ENCODE measurements around the gene SLC12A7. TPM values are rescaled to one million over a fixed set of nuclear protein-coding genes. Genes with fewer than 3 reads are reported as not detected.

The SLC12A7 gene
- total RNA-seq, 2 experiments from 2014 or later, result 32.6 to 34.2 TPM

- Mint-ChIP-seq H3K9me3 (no peaks in the 10 kb centered on the region), H3K36me3 (ENCODE audit: low read depth) (no peaks in the 10 kb centered on the region), H3K27me3 (no peaks in the 10 kb centered on the region), H3K27ac (no peak overlapping the region), H3K4me1 (no peaks in the 10 kb centered on the region), H3K4me3 (no peak overlapping the region)
- ChIA-PET POLR2A (interaction anchor here (0.7 kb wide), 1 partner anchor 38 kb away, joined by 3 read pairs; no protein-coding TSS in a partner anchor), CTCF (interaction anchor here (1.3 kb wide), 1 partner anchor 10 kb away, joined by 3 read pairs; no protein-coding TSS in a partner anchor)
- DNase-seq, result no peak
These were observed 95.4 kb downstream of the SLC12A7 start for GRCh38 chr5:1016476-1016875.

GRCh38 chr5:1016036-1016435, 95.8 kb downstream of the SLC12A7 start:
- H3K9me3 Mint-ChIP-seq, result no peaks in the 10 kb centered on the region
- ChIA-PET POLR2A (interaction anchor here (0.7 kb wide), 1 partner anchor 38 kb away, joined by 3 read pairs; no protein-coding TSS in a partner anchor), CTCF (interaction anchor here (1.3 kb wide), 1 partner anchor 10 kb away, joined by 3 read pairs; no protein-coding TSS in a partner anchor)
- peaks cover 1% of the 10 kb centered on the region for H3K4me1 Mint-ChIP-seq
- H3K27ac Mint-ChIP-seq, result no peak overlapping the region
- peaks cover 4% of the 10 kb centered on the region for H3K27me3 Mint-ChIP-seq
- H3K36me3 Mint-ChIP-seq (ENCODE audit: low read depth), result no peaks in the 10 kb centered on the region
- DNase-seq, result no peak
- no peak overlapping the region for H3K4me3 Mint-ChIP-seq

GRCh38 chr5:1015507-1015906, 96.4 kb downstream of the SLC12A7 start:
- no peaks in the 10 kb centered on the region for H3K36me3 Mint-ChIP-seq (ENCODE audit: low read depth)

GRCh38 chr5:1014781-1015221, 97.1 kb downstream of the SLC12A7 start:
- DNase-seq, result no peak
- Mint-ChIP-seq H3K4me1 (peaks cover 3% of the 10 kb centered on the region), H3K9me3 (no peaks in the 10 kb centered on the region), H3K36me3 (ENCODE audit: low read depth) (no peaks in the 10 kb centered on the region), H3K4me3 (no peak overlapping the region), H3K27me3 (peaks cover 16% of the 10 kb centered on the region), H3K27ac (no peak overlapping the region)
- ChIA-PET CTCF (interaction anchor here (1.4 kb wide), 1 partner anchor 81 kb away, joined by 3 read pairs; no protein-coding TSS in a partner anchor), POLR2A (no interaction called here)

More at GRCh38 chr5:1015507-1015906, 96.4 kb downstream of the SLC12A7 start:
- POLR2A ChIA-PET, result no interaction called here
- no peak for DNase-seq
- Mint-ChIP-seq H3K9me3 (no peaks in the 10 kb centered on the region), H3K4me1 (peaks cover 1% of the 10 kb centered on the region), H3K27me3 (peaks cover 9% of the 10 kb centered on the region), H3K4me3 (no peak overlapping the region), H3K27ac (no peak overlapping the region)
- CTCF ChIA-PET, result no interaction called here

GRCh38 chr5:1014346-1014745, 97.5 kb downstream of the SLC12A7 start:
- H3K9me3 Mint-ChIP-seq, result no peaks in the 10 kb centered on the region
- ChIA-PET CTCF (interaction anchor here (1.4 to 1.6 kb wide), 2 partner anchors 80 to 91 kb away, joined by 3 to 4 read pairs; no protein-coding TSS in a partner anchor), POLR2A (no interaction called here)
- peaks cover 5% of the 10 kb centered on the region for H3K4me1 Mint-ChIP-seq
- H3K27ac Mint-ChIP-seq, result no peak overlapping the region
- no peak overlapping the region for H3K4me3 Mint-ChIP-seq
- peaks cover 19% of the 10 kb centered on the region for H3K27me3 Mint-ChIP-seq
- no peaks in the 10 kb centered on the region for H3K36me3 Mint-ChIP-seq (ENCODE audit: low read depth)
- no peak for DNase-seq

GRCh38 chr5:1013948-1014301, 97.9 kb downstream of the SLC12A7 start:
- peaks cover 19% of the 10 kb centered on the region for H3K27me3 Mint-ChIP-seq
- no peak overlapping the region for H3K27ac Mint-ChIP-seq
- H3K4me3 Mint-ChIP-seq, result no peak overlapping the region
- no peaks in the 10 kb centered on the region for H3K9me3 Mint-ChIP-seq
- CTCF ChIA-PET, result interaction anchor here (1.4 to 1.6 kb wide), 2 partner anchors 80 to 90 kb away, joined by 3 to 4 read pairs; no protein-coding TSS in a partner anchor
- no peak for DNase-seq
- H3K36me3 Mint-ChIP-seq (ENCODE audit: low read depth), result no peaks in the 10 kb centered on the region
- POLR2A ChIA-PET, result no interaction called here
- H3K4me1 Mint-ChIP-seq, result peaks cover 5% of the 10 kb centered on the region

GRCh38 chr5:1013238-1013947, 98.5 kb downstream of the SLC12A7 start:
- no peak overlapping the region for H3K27ac Mint-ChIP-seq
- no peaks in the 10 kb centered on the region for H3K9me3 Mint-ChIP-seq
- no peak overlapping the region for H3K4me3 Mint-ChIP-seq
- POLR2A ChIA-PET, result no interaction called here
- no peak for DNase-seq
- H3K4me1 Mint-ChIP-seq, result peaks cover 5% of the 10 kb centered on the region
- H3K36me3 Mint-ChIP-seq (ENCODE audit: low read depth), result no peaks in the 10 kb centered on the region
- CTCF ChIA-PET, result interaction anchor here (1.2 to 1.6 kb wide), 3 partner anchors 79 to 127 kb away, joined by 3 to 4 read pairs (median 3); no protein-coding TSS in a partner anchor
- H3K27me3 Mint-ChIP-seq, result peaks cover 19% of the 10 kb centered on the region

- Mint-ChIP-seq H3K4me1 (peaks cover 8% of the 10 kb centered on the region), H3K27me3 (peaks cover 22% of the 10 kb centered on the region), H3K9me3 (no peaks in the 10 kb centered on the region), H3K27ac (no peak overlapping the region), H3K4me3 (no peak overlapping the region), H3K36me3 (ENCODE audit: low read depth) (no peaks in the 10 kb centered on the region)
- CTCF ChIA-PET, result interaction anchor here (1.2 to 1.6 kb wide), 2 partner anchors 89 to 127 kb away, joined by 3 to 4 read pairs; no protein-coding TSS in a partner anchor
- no peak for DNase-seq
- POLR2A ChIA-PET, result no interaction called here
These were observed 99.0 kb downstream of the SLC12A7 start for GRCh38 chr5:1012900-1013237.

GRCh38 chr5:1012313-1012841, 99.5 kb downstream of the SLC12A7 start:
- Mint-ChIP-seq H3K27me3 (peaks cover 26% of the 10 kb centered on the region), H3K9me3 (no peaks in the 10 kb centered on the region), H3K36me3 (ENCODE audit: low read depth) (no peaks in the 10 kb centered on the region), H3K4me1 (peaks cover 12% of the 10 kb centered on the region), H3K4me3 (no peak overlapping the region), H3K27ac (no peak overlapping the region)
- ChIA-PET POLR2A (no interaction called here), CTCF (interaction anchor here (1.2 kb wide), 1 partner anchor 128 kb away, joined by 3 read pairs; no protein-coding TSS in a partner anchor)
- no peak for DNase-seq

GRCh38 chr5:1011741-1012312, 100.0 kb downstream of the SLC12A7 start:
- no peak overlapping the region for H3K4me3 Mint-ChIP-seq
- no peaks in the 10 kb centered on the region for H3K36me3 Mint-ChIP-seq (ENCODE audit: low read depth)
- CTCF ChIA-PET, result interaction anchor here (1.2 kb wide), 1 partner anchor 28 kb away, joined by 4 read pairs; no protein-coding TSS in a partner anchor
- peaks cover 16% of the 10 kb centered on the region for H3K4me1 Mint-ChIP-seq
- H3K27me3 Mint-ChIP-seq, result peaks cover 30% of the 10 kb centered on the region
- POLR2A ChIA-PET, result no interaction called here
- no peaks in the 10 kb centered on the region for H3K9me3 Mint-ChIP-seq
- no peak for DNase-seq
- H3K27ac Mint-ChIP-seq, result no peak overlapping the region

GRCh38 chr5:1011226-1011631, 100.6 kb downstream of the SLC12A7 start:
- Mint-ChIP-seq H3K4me1 (peaks cover 17% of the 10 kb centered on the region), H3K9me3 (no peaks in the 10 kb centered on the region), H3K36me3 (ENCODE audit: low read depth) (no peaks in the 10 kb centered on the region), H3K4me3 (no peak overlapping the region), H3K27ac (no peak overlapping the region), H3K27me3 (peaks cover 36% of the 10 kb centered on the region)
- POLR2A ChIA-PET, result no interaction called here
- CTCF ChIA-PET, result interaction anchor here (0.7 to 2.0 kb wide), 6 partner anchors 13 to 129 kb away, joined by 3 to 15 read pairs (median 4); no protein-coding TSS in a partner anchor
- peak; percentile 52 for DNase-seq

GRCh38 chr5:1010641-1011046, 101.2 kb downstream of the SLC12A7 start:
- CTCF ChIA-PET, result interaction anchor here (0.7 to 2.0 kb wide), 6 partner anchors 13 to 130 kb away, joined by 3 to 15 read pairs (median 4); no protein-coding TSS in a partner anchor

GRCh38 chr5:1010181-1010510, 101.7 kb downstream of the SLC12A7 start:
- H3K4me3 Mint-ChIP-seq, result no peak overlapping the region
- H3K4me1 Mint-ChIP-seq, result peaks cover 20% of the 10 kb centered on the region
- no peak overlapping the region for H3K27ac Mint-ChIP-seq
- POLR2A ChIA-PET, result no interaction called here
- no peak for DNase-seq
- H3K27me3 Mint-ChIP-seq, result peaks cover 42% of the 10 kb centered on the region
- no peaks in the 10 kb centered on the region for H3K36me3 Mint-ChIP-seq (ENCODE audit: low read depth)
- CTCF ChIA-PET, result interaction anchor here (0.7 to 2.0 kb wide), 5 partner anchors 12 to 130 kb away, joined by 3 to 15 read pairs (median 5); no protein-coding TSS in a partner anchor
- H3K9me3 Mint-ChIP-seq, result no peaks in the 10 kb centered on the region

More at GRCh38 chr5:1010641-1011046, 101.2 kb downstream of the SLC12A7 start:
- Mint-ChIP-seq H3K36me3 (ENCODE audit: low read depth) (no peaks in the 10 kb centered on the region), H3K4me3 (no peak overlapping the region), H3K4me1 (peaks cover 20% of the 10 kb centered on the region), H3K27me3 (peaks cover 41% of the 10 kb centered on the region), H3K9me3 (no peaks in the 10 kb centered on the region), H3K27ac (no peak overlapping the region)
- POLR2A ChIA-PET, result no interaction called here
- no peak for DNase-seq
